Skeletal muscle satellite cell (primary cell): ENCODE results near the gene TAF3.

Experiments used
- H3K27me3 ChIP-seq: 2 replicates; pipeline ENCODE4 v1.7.0; 2013; ENCODE audit warnings: low read length; ENCODE audit not compliant: control insufficient read depth, insufficient read depth
- H3K36me3 ChIP-seq: 2 replicates; pipeline ENCODE4 v1.7.0; 2013; ENCODE audit warnings: mild to moderate bottlenecking, control low read depth, low read length; ENCODE audit not compliant: insufficient read depth
- H3K4me1 ChIP-seq: 2 replicates; pipeline ENCODE4 v1.7.0; 2013; ENCODE audit warnings: low read length; ENCODE audit not compliant: control insufficient read depth, insufficient read depth
- H3K4me2 ChIP-seq: 2 replicates; pipeline ENCODE4 v1.7.0; 2013; ENCODE audit warnings: mild to moderate bottlenecking, low read length
- H3K4me3 ChIP-seq: 2 replicates; pipeline ENCODE4 v1.7.0; 2013; ENCODE audit warnings: low read length
- H3K9ac ChIP-seq: 2 replicates; pipeline ENCODE4 v1.7.0; 2013; ENCODE audit warnings: mild to moderate bottlenecking, low read depth, low read length, moderate library complexity
- H3K9me3 ChIP-seq: replicated peaks from 2 replicates; pipeline ENCODE4 v1.7.0; 2013; ENCODE audit warnings: mild to moderate bottlenecking, control low read depth, low read length

The TAF3 gene

DNA sequence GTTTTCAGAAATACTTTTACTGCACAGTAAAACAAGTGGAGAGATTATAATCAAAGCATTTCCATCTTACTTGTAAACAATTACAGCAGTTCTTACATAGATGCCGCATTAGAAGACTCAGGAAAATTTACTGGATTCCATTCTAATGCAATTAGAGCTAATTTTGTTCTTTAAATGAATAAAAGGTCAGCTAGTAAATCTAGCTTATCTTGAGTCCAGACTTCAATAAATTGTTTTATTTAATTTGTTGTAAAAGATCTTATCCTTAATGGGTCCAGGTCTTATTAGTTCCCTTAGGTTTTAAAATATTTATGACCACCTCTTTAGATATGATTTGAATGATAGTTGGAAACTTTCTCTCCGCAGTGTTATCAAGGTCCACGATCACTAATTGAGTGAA is 166.0 kb downstream of the TAF3 start:
- no peaks in the 10 kb centered on the region for H3K36me3 ChIP-seq
- H3K4me2 ChIP-seq, result no peak overlapping the region
- no peak overlapping the region for H3K9ac ChIP-seq
- H3K9me3 ChIP-seq, result no peaks in the 10 kb centered on the region
- no peaks in the 10 kb centered on the region for H3K27me3 ChIP-seq
- H3K4me1 ChIP-seq, result peaks cover 4% of the 10 kb centered on the region
- H3K4me3 ChIP-seq, result no peak overlapping the region

DNA sequence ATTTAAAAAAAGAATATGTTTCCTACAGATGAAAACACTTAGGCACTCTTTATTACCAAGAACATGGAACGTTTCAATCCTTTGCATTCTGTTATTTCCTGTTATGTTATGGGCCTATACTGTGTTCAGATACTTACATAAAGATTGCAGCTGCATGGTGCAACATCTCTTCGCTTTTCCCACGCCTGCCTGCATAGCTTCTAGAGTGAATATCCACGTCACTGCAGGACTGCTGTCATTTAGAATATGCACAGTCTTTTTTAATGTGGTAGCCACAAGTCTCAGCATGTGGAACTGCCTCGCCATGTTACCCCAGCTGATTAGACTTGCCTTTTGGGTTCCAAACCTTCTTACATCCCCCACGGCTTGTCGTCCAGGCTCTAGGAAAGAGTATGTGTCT is 166.6 kb downstream of the TAF3 start:
- no peaks in the 10 kb centered on the region for H3K9me3 ChIP-seq
- H3K36me3 ChIP-seq, result no peaks in the 10 kb centered on the region
- no peak overlapping the region for H3K4me3 ChIP-seq
- peaks cover 4% of the 10 kb centered on the region for H3K4me1 ChIP-seq
- H3K27me3 ChIP-seq, result no peaks in the 10 kb centered on the region
- no peak overlapping the region for H3K4me2 ChIP-seq
- no peak overlapping the region for H3K9ac ChIP-seq

GRCh38 chr10:7986851-7987250 is 168.5 kb downstream of the TAF3 start:
- Histone ChIP-seq H3K4me3 (no peak overlapping the region), H3K4me1 (peaks cover 4% of the 10 kb centered on the region), H3K36me3 (no peaks in the 10 kb centered on the region), H3K9ac (no peak overlapping the region), H3K4me2 (no peak overlapping the region), H3K9me3 (no peaks in the 10 kb centered on the region), H3K27me3 (no peaks in the 10 kb centered on the region)

GRCh38 chr10:7988989-7989388 is 170.7 kb downstream of the TAF3 start:
- no peaks in the 10 kb centered on the region for H3K27me3 ChIP-seq
- no peaks in the 10 kb centered on the region for H3K36me3 ChIP-seq
- H3K4me1 ChIP-seq, result peaks cover 4% of the 10 kb centered on the region
- no peak overlapping the region for H3K4me3 ChIP-seq
- no peak overlapping the region for H3K9ac ChIP-seq
- no peaks in the 10 kb centered on the region for H3K9me3 ChIP-seq
- H3K4me2 ChIP-seq, result no peak overlapping the region

- H3K9me3 ChIP-seq, result no peaks in the 10 kb centered on the region
- H3K4me3 ChIP-seq, result no peak overlapping the region
- H3K27me3 ChIP-seq, result no peaks in the 10 kb centered on the region
- no peaks in the 10 kb centered on the region for H3K4me1 ChIP-seq
- no peaks in the 10 kb centered on the region for H3K36me3 ChIP-seq
- H3K9ac ChIP-seq, result no peak overlapping the region
- H3K4me2 ChIP-seq, result no peak overlapping the region
Observed at GRCh38 chr10:7998831-7999230, 180.5 kb downstream of the TAF3 start.

DNA sequence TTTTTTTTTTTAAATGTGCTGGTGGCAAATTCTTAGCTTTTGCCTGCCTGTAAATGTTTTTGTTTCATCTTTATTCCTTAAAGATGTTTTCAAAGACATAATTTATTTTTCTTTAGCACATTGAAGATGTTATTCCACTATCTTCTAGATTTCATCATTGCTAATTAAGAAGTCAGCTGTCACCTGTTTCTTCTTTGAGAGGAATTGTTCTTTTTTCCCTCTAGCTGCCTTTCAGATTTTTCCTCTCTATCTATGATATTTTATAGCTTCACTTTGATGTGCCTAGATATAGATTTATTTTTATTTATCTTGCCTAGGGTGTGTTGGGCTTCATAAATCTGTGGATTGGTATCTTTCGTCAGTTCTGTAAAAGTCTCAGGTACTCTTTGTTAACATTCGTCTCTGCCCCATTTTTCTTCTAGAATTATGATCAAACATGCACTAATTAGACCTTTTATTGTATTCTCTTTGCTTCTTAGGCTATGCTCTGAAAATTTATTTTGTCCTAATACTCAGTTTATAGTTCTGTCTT is 186.2 kb downstream of the TAF3 start:
- H3K4me3 ChIP-seq, result no peak overlapping the region
- no peak overlapping the region for H3K9ac ChIP-seq
- H3K27me3 ChIP-seq, result no peaks in the 10 kb centered on the region
- H3K36me3 ChIP-seq, result no peaks in the 10 kb centered on the region
- peaks cover 6% of the 10 kb centered on the region for H3K9me3 ChIP-seq
- no peaks in the 10 kb centered on the region for H3K4me1 ChIP-seq
- H3K4me2 ChIP-seq, result no peak overlapping the region

GRCh38 chr10:8006274-8006999 is 188.1 kb downstream of the TAF3 start:
- no peaks in the 10 kb centered on the region for H3K27me3 ChIP-seq

DNA sequence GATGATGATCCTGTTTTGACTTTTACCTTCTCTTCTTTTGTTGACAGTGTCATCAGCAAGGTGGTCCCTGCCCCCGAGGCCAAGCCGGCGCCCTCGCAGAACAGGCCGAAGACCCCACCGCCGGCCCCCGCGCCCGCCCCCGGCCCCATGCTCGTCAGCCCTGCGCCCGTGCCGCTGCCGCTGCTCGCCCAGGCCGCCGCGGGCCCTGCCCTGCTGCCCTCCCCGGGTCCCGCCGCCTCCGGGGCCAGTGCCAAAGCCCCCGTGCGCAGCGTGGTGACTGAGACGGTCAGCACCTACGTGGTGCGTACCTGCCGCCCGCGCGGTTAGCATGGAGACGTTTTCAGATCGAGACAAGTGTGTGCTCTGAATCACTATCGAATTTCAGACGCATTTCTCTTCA is 190.7 kb downstream of the TAF3 start:
- Histone ChIP-seq H3K4me3 (no peak overlapping the region), H3K4me2 (no peak overlapping the region), H3K27me3 (no peaks in the 10 kb centered on the region), H3K9ac (no peak overlapping the region), H3K36me3 (peaks cover 3% of the 10 kb centered on the region), H3K4me1 (no peaks in the 10 kb centered on the region), H3K9me3 (peaks cover 6% of the 10 kb centered on the region)

More at GRCh38 chr10:8006274-8006999, 188.1 kb downstream of the TAF3 start:
- H3K4me3 ChIP-seq, result no peak overlapping the region
- peaks cover 3% of the 10 kb centered on the region for H3K36me3 ChIP-seq
- H3K4me2 ChIP-seq, result no peak overlapping the region
- no peak overlapping the region for H3K9ac ChIP-seq
- no peaks in the 10 kb centered on the region for H3K4me1 ChIP-seq
- H3K9me3 ChIP-seq, result peaks cover 6% of the 10 kb centered on the region

DNA sequence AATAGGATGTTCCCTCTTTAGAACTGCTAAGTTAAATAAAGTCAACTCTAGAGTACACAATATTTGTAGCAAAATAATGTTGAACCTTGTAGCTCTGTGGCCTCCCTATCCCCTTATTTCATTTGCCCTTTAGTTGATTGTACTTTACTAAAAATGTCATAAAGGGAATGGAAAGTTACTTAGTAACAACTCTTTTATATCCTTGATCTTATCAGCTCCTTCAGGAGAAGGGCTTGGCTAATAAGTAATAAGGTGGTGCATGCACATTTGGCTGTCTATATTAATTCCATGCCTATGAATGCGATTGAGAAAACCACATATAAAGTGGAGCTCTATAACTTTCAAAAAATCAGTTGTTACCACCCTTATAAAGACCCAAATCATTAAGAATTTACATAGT is 194.7 kb downstream of the TAF3 start:
- Histone ChIP-seq H3K9ac (no peak overlapping the region), H3K4me2 (no peak overlapping the region), H3K27me3 (no peaks in the 10 kb centered on the region), H3K36me3 (peaks cover 3% of the 10 kb centered on the region), H3K9me3 (no peaks in the 10 kb centered on the region), H3K4me3 (no peak overlapping the region), H3K4me1 (no peaks in the 10 kb centered on the region)

DNA sequence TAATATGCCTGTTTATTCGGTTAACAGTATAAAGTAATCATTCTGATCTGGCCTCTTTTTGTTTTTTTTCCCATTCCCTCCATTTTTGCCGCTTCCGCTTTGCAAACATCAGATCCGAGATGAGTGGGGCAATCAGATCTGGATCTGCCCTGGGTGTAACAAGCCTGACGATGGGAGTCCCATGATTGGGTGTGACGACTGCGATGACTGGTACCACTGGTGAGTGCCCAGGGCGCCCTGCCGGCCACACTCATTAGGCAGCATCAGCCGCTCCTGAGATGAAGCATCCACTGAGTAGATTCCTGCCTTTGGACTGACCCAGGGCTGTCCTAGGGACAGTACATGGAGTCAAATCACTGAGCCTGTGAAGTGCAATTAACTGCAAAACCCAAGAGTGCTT is 195.3 kb downstream of the TAF3 start:
- H3K9ac ChIP-seq, result no peak overlapping the region
- no peaks in the 10 kb centered on the region for H3K9me3 ChIP-seq
- H3K36me3 ChIP-seq, result peaks cover 3% of the 10 kb centered on the region
- H3K4me2 ChIP-seq, result no peak overlapping the region
- H3K4me1 ChIP-seq, result no peaks in the 10 kb centered on the region
- H3K4me3 ChIP-seq, result no peak overlapping the region
- no peaks in the 10 kb centered on the region for H3K27me3 ChIP-seq

- H3K4me2 ChIP-seq, result no peak overlapping the region
- H3K9me3 ChIP-seq, result no peaks in the 10 kb centered on the region
- H3K9ac ChIP-seq, result no peak overlapping the region
- H3K4me3 ChIP-seq, result no peak overlapping the region
- peaks cover 3% of the 10 kb centered on the region for H3K36me3 ChIP-seq
- H3K4me1 ChIP-seq, result no peaks in the 10 kb centered on the region
- H3K27me3 ChIP-seq, result no peaks in the 10 kb centered on the region
Observed at GRCh38 chr10:8014649-8015048, 196.3 kb downstream of the TAF3 start.

- no peaks in the 10 kb centered on the region for H3K4me1 ChIP-seq
Observed at GRCh38 chr10:8017277-8017676, 199.0 kb downstream of the TAF3 start.

More at GRCh38 chr10:8017277-8017676, 199.0 kb downstream of the TAF3 start:
- Histone ChIP-seq H3K4me3 (no peak overlapping the region), H3K9me3 (no peaks in the 10 kb centered on the region), H3K27me3 (no peaks in the 10 kb centered on the region), H3K4me2 (no peak overlapping the region), H3K36me3 (no peaks in the 10 kb centered on the region), H3K9ac (no peak overlapping the region)
